WTC11 (cell line): ENCODE results near the gene PDE6B. TPM values are rescaled to one million over a fixed set of nuclear protein-coding genes. Genes with fewer than 3 reads are reported as not detected.

Source experiments
- ATAC-seq: fragments of 200-7000 bp; cut with Tn5 transposase; 2 replicates; pipeline ENCODE4 v1.10.0; 2021; ENCODE audit warnings: mild to moderate bottlenecking, moderate library complexity
- CTCF ChIA-PET: fragments of 300-600 bp; sonication (Branson Sonifier 250); formaldehyde crosslinking; loops from one replicate; lab custom pipeline; 2021; ENCODE audit warnings: antibody characterized with exemption; lab: Charles Lee
- POLR2A ChIA-PET: fragments of 350-600 bp; sonication (Branson Sonifier 250); formaldehyde crosslinking; loops from one replicate; lab custom pipeline; 2021; ENCODE audit warnings: antibody characterized with exemption; lab: Charles Lee
- DNase-seq: peaks from one replicate; pipeline ENCODE4 v3.0.0; 2021; ENCODE audit warnings: low spot score
- H3K27ac Mint-ChIP-seq: 2 replicates; pipeline ENCODE4 v1.8.0; 2021; ENCODE audit warnings: mixed read lengths
- H3K27me3 Mint-ChIP-seq: 2 replicates; pipeline ENCODE4 v1.8.0; 2021; ENCODE audit warnings: low read depth, mild to moderate bottlenecking, moderate library complexity, mixed read lengths
- H3K36me3 Mint-ChIP-seq: 2 replicates; pipeline ENCODE4 v1.8.0; 2021; ENCODE audit warnings: mixed read lengths
- H3K4me1 Mint-ChIP-seq: 2 replicates; pipeline ENCODE4 v1.8.0; 2022; ENCODE audit warnings: mixed read lengths
- H3K4me3 Mint-ChIP-seq: 2 replicates; pipeline ENCODE4 v1.8.0; 2021; ENCODE audit warnings: mild to moderate bottlenecking, moderate library complexity, mixed read lengths
- H3K9me3 Mint-ChIP-seq: 2 replicates; pipeline ENCODE4 v1.8.0; 2021; ENCODE audit warnings: mixed read lengths
- ATF1 ChIP-seq: sonication (generic); formaldehyde crosslinking; IDR thresholded peaks from 2 replicates; pipeline ENCODE4 v1.8.1; 2023; ENCODE audit warnings: mild to moderate bottlenecking, moderate library complexity, missing genetic modification reagents
- ATF2 ChIP-seq: sonication (generic); formaldehyde crosslinking; IDR thresholded peaks from 2 replicates; pipeline ENCODE4 v1.8.1; 2022; ENCODE audit warnings: low read depth, missing genetic modification reagents, borderline replicate concordance
- E2F4 ChIP-seq: sonication (generic); formaldehyde crosslinking; IDR thresholded peaks from 2 replicates; pipeline ENCODE4 v1.8.1; 2022; ENCODE audit warnings: low read depth, mild to moderate bottlenecking, moderate library complexity, missing genetic modification reagents, borderline replicate concordance
- FOXJ3 ChIP-seq: sonication (generic); formaldehyde crosslinking; IDR thresholded peaks from 2 replicates; pipeline ENCODE4 v1.9.0; 2021; ENCODE audit warnings: missing genetic modification reagents, mild to moderate bottlenecking, borderline replicate concordance
- FOXP1 ChIP-seq: sonication (generic); formaldehyde crosslinking; IDR thresholded peaks from 2 replicates; pipeline ENCODE4 v1.8.0; 2022; ENCODE audit warnings: missing genetic modification reagents, mild to moderate bottlenecking, moderate library complexity, borderline replicate concordance
- FOXP4 ChIP-seq: sonication (generic); formaldehyde crosslinking; IDR thresholded peaks from 2 replicates; pipeline ENCODE4 v1.8.0; 2022; ENCODE audit warnings: mild to moderate bottlenecking, missing genetic modification reagents
- IRF2 ChIP-seq: sonication (generic); formaldehyde crosslinking; IDR thresholded peaks from 2 replicates; pipeline ENCODE4 v1.8.0; 2022; ENCODE audit warnings: low read depth, missing genetic modification reagents, borderline replicate concordance
- MAX ChIP-seq: sonication (generic); formaldehyde crosslinking; IDR thresholded peaks from 2 replicates; pipeline ENCODE4 v1.8.0; 2022; ENCODE audit warnings: mild to moderate bottlenecking, missing genetic modification reagents
- NR3C1 ChIP-seq: sonication (generic); formaldehyde crosslinking; conservative IDR thresholded peaks from 2 replicates; pipeline ENCODE4 v1.8.1; 2023; ENCODE audit warnings: low read depth, mild to moderate bottlenecking, missing genetic modification reagents
- PRRX2 ChIP-seq: fragments of 250-450 bp; sonication (Bioruptor Pico); IDR thresholded peaks from 2 replicates; pipeline ENCODE4 v1.8.0; 2021; ENCODE audit warnings: mild to moderate bottlenecking
- SP1 ChIP-seq: sonication (generic); formaldehyde crosslinking; conservative IDR thresholded peaks from 2 replicates; pipeline ENCODE4 v1.8.1; 2022; ENCODE audit warnings: missing genetic modification reagents
- TEAD4 ChIP-seq: sonication (generic); formaldehyde crosslinking; IDR thresholded peaks from 2 replicates; pipeline ENCODE4 v1.8.0; 2022; ENCODE audit warnings: mild to moderate bottlenecking, missing genetic modification reagents
- ZNF138 ChIP-seq: sonication (generic); formaldehyde crosslinking; conservative IDR thresholded peaks from 2 replicates; pipeline ENCODE4 v1.8.1; 2022; ENCODE audit warnings: mild to moderate bottlenecking, moderate library complexity, missing genetic modification reagents
- ZNF281 ChIP-seq: sonication (generic); formaldehyde crosslinking; IDR thresholded peaks from 2 replicates; pipeline ENCODE4 v1.8.0; 2023; ENCODE audit warnings: mild to moderate bottlenecking, missing genetic modification reagents
- total RNA-seq: library from RNA; stranded (reverse); gene quantifications from 3 replicates; pipeline ENCODE4 v1.2.3, GENCODE V29; 2021
- TF ChIP-seq, protein P1 (sequence below): fragments of 250-450 bp; sonication (Bioruptor Pico); IDR thresholded peaks from 2 replicates; pipeline ENCODE4 v1.9.0; 2021; ENCODE audit warnings: moderate library complexity, mild to moderate bottlenecking, inconsistent platforms, borderline replicate concordance
- TF ChIP-seq, protein P2 (sequence below): fragments of 250-450 bp; sonication (Bioruptor Pico); IDR thresholded peaks from 2 replicates; pipeline ENCODE4 v2.1.2; 2022; ENCODE audit warnings: mild to moderate bottlenecking, moderate library complexity

Gene PDE6B
- total RNA-seq, 1 experiment from 2014 or later = 7.1 TPM

GRCh38 chr4:632926-633325 lies 7.6 kb downstream of the PDE6B start:
- Mint-ChIP-seq H3K4me3 (no peak overlapping the region), H3K27me3 (peaks cover 7% of the 10 kb centered on the region), H3K4me1 (no peaks in the 10 kb centered on the region), H3K36me3 (peaks cover 6% of the 10 kb centered on the region; the same call in 1 of the 2 replicates), H3K9me3 (peaks cover 22% of the 10 kb centered on the region), H3K27ac (no peak overlapping the region)
- ATAC-seq (no peak), DNase-seq (peak; percentile 1)
- no peak for TF ChIP-seq SP1
- TF ChIP-seq FOXJ3 (CRISPR knock-in tag) = no peak
- no peak for TF ChIP-seq FOXP1
- no peak for TF ChIP-seq PRRX2
- TF ChIP-seq MAX (CRISPR knock-in tag) = no peak
- TF ChIP-seq, protein P1, sequence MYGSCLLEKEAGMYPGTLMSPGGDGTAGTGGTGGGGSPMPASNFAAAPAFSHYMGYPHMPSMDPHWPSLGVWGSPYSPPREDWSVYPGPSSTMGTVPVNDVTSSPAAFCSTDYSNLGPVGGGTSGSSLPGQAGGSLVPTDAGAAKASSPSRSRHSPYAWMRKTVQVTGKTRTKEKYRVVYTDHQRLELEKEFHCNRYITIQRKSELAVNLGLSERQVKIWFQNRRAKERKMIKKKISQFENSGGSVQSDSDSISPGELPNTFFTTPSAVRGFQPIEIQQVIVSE (CRISPR knock-in tag) = no peak
- TF ChIP-seq IRF2 (CRISPR knock-in tag) = no peak
- TF ChIP-seq NR3C1 (CRISPR knock-in tag) = no peak
- TF ChIP-seq FOXP4 (CRISPR knock-in tag) = no peak
- ChIA-PET POLR2A (no interaction called here), CTCF (no interaction called here)

- no peak for ATAC-seq
- ChIA-PET CTCF (no interaction called here), POLR2A (no interaction called here)
- TF ChIP-seq ZNF138 (CRISPR knock-in tag) (no peak), ATF2 (no peak), TEAD4 (CRISPR knock-in tag) (no peak), ZNF281 (no peak), E2F4 (CRISPR knock-in tag) (no peak), ATF1 (CRISPR knock-in tag) (no peak)
- TF ChIP-seq, protein P2, sequence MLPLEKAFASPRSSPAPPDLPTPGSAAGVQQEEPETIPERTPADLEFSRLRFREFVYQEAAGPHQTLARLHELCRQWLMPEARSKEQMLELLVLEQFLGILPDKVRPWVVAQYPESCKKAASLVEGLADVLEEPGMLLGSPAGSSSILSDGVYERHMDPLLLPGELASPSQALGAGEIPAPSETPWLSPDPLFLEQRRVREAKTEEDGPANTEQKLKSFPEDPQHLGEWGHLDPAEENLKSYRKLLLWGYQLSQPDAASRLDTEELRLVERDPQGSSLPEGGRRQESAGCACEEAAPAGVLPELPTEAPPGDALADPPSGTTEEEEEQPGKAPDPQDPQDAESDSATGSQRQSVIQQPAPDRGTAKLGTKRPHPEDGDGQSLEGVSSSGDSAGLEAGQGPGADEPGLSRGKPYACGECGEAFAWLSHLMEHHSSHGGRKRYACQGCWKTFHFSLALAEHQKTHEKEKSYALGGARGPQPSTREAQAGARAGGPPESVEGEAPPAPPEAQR (CRISPR knock-in tag) = no peak
- Mint-ChIP-seq H3K4me3 (no peak overlapping the region), H3K36me3 (peaks cover 6% of the 10 kb centered on the region; the same call in 1 of the 2 replicates), H3K27me3 (peaks cover 7% of the 10 kb centered on the region), H3K27ac (no peak overlapping the region), H3K4me1 (no peaks in the 10 kb centered on the region), H3K9me3 (peaks cover 22% of the 10 kb centered on the region)
- peak; percentile 4 for DNase-seq
Observed at GRCh38 chr4:633406-633805, 8.0 kb downstream of the PDE6B start.
